Measurements from ENCODE around the gene IPCEF1. TPM values are rescaled to one million over a fixed set of nuclear protein-coding genes. Genes with fewer than 3 reads are reported as not detected.

The IPCEF1 gene
- not detected in 2 replicates for total RNA-seq

GRCh38 chr6:154356690-154357089, at the start of gene IPCEF1:
IPCEF1 (minus strand) TSS chr6:154356803; CDS start chr6:154265947, 90,856 bp downstream.

Other genes with a start within 250 kb of the IPCEF1 start
- 1.2 and 3.0 TPM in 2 replicates for gene CNKSR3, start 153.9 kb upstream of the IPCEF1 start, total RNA-seq

Data from smooth muscle cell of the umbilical artery (primary cell).